Kidney (tissue), 14 donors: ENCODE data around the gene NAGA. TPM values are rescaled to one million over a fixed set of nuclear protein-coding genes. Genes with fewer than 3 reads are reported as not detected.
A peak's percentile ranks its signal among the peaks of the same experiment; 100 is the strongest.

Experiments used
- DNase-seq, 5 donors: peaks; one replicate each; pipeline ENCODE4 v3.0.0-alpha.2; 2013 to 2020
- FAIRE-seq: peaks from 2 replicates; lab custom pipeline; 2012; peaks lifted over from hg19 to GRCh38; lab: Jason Lieb, UNC
- H3K27ac ChIP-seq, 2 donors: one replicate each; pipeline ENCODE4 v1.7.0; 2013; ENCODE audit warnings: low read depth in 2 of 2, low read length in 2 of 2, inconsistent platforms in 1 of 2
- H3K27me3 ChIP-seq: one replicate; pipeline ENCODE4 v1.7.1; 2013; ENCODE audit warnings: low read length, inconsistent platforms; ENCODE audit not compliant: control insufficient read depth, insufficient read depth
- H3K36me3 ChIP-seq, 3 donors: one replicate each; pipeline versions ENCODE4 v1.7.0 to v1.7.1; 2013; ENCODE audit warnings: low read length in 3 of 3, control low read depth in 1 of 3, inconsistent platforms in 1 of 3; ENCODE audit not compliant: insufficient read depth in 3 of 3, control insufficient read depth in 2 of 3
- H3K4me1 ChIP-seq, 3 donors: one replicate each; pipeline versions ENCODE4 v1.7.0 to v1.7.1; 2013; ENCODE audit warnings: low read length in 3 of 3, inconsistent platforms in 1 of 3, low read depth in 1 of 3; ENCODE audit not compliant: control insufficient read depth in 2 of 3, insufficient read depth in 2 of 3
- H3K4me3 ChIP-seq, 3 donors: one replicate each; pipeline versions ENCODE4 v1.7.0 to v1.8.1; 2013; ENCODE audit warnings: low read length in 3 of 3, control low read depth in 1 of 3, inconsistent platforms in 1 of 3
- H3K9ac ChIP-seq, 3 donors: one replicate each; pipeline versions ENCODE4 v1.7.0 to v1.7.1; 2013; ENCODE audit warnings: low read length in 3 of 3, control low read depth in 1 of 3, inconsistent platforms in 1 of 3
- H3K9me3 ChIP-seq, 3 donors: one replicate each; pipeline versions ENCODE4 v1.7.0 to v1.7.1; 2013; ENCODE audit warnings: low read length in 3 of 3, control low read depth in 1 of 3, inconsistent platforms in 1 of 3; ENCODE audit not compliant: control insufficient read depth in 2 of 3, insufficient read depth in 1 of 3
- CTCF ChIP-seq: IDR thresholded peaks from 3 replicates; pipeline ENCODE4 v1.5.1; 2012; ENCODE audit warnings: mild to moderate bottlenecking, moderate library complexity, borderline replicate concordance; ENCODE audit not compliant: insufficient read depth; ENCODE audit errors: extremely low read depth
- intact Hi-C: fragments of 100-400 bp; cut with DNase I; formaldehyde crosslinking; loops from one replicate; pipeline ENCODE4 v1.11.1; 2022
- polyA plus RNA-seq: library from polyadenylated mRNA; stranded (reverse); fragments of 350-450 nt; fragmentation: Illumina TruSeq; extraction: RNeasy Lipid Tissue Mini Kit (QIAGEN cat#74804); gene quantifications from one replicate; pipeline ENCODE4 v1.2.3, GENCODE V29; 2014; ENCODE audit warnings: low read depth, low replicate concordance; ENCODE audit not compliant: insufficient read depth
- total RNA-seq: library from RNA; stranded (reverse); fragmentation: NEBNext Ultra II Directional; extraction: Animal tissue kit (Norgen Biotek cat#: 25700); gene quantifications from one replicate; pipeline ENCODE4 v1.2.1, GENCODE V29; 2021
- donor health status: control.
- donor health status: control.
- donor health status: control.
- donor health status: control.
- donor health status: control.
- donor health status: DM: yes; HTN: yes; CAD: no.
- donor health status: Normal renal cell carcinoma (clear cell type).

The NAGA gene
- total and polyA plus RNA-seq, 2 donors from 2014 or later, result 27.0 to 29.8 TPM

DNA sequence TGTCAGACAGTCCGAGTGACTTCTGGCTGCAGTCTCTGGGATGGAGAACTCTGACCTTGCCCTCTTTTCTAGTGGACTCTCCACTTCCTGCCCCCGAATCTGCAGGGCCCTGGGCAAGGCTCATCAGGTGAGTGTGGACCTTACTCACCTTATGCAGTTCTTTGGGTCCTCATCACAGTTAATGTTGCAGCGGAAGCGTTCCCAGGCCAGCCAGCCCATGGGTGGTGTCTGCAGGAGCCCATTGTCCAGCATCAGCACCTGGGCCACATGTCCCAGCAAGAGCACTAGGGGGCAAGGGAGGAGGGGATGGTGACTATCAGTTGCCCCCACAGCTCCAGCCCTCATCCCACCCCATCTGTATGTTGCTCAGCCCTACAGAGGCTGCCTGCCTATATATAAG lies 2.3 kb downstream of the NAGA start:
- peaks cover 0 to 3% (median 0%) of the 10 kb centered on the region in 3 donors for H3K36me3 ChIP-seq
- H3K9me3 ChIP-seq, result no peaks in the 10 kb centered on the region
- H3K4me1 ChIP-seq, result peaks cover 3 to 16% (median 9%) of the 10 kb centered on the region in 3 donors
- no peaks in the 10 kb centered on the region for H3K27me3 ChIP-seq
- no peak overlapping the region for H3K4me3 ChIP-seq
- H3K27ac ChIP-seq, result no peak overlapping the region
- H3K9ac ChIP-seq, result no peak overlapping the region
- no peak for FAIRE-seq
- TF ChIP-seq CTCF, result no peak
- peak in 1 of 5 donors; percentile 52 for DNase-seq
- intact Hi-C loops, result no loop called here

- Histone ChIP-seq H3K36me3 (peaks cover 0 to 3% (median 0%) of the 10 kb centered on the region in 3 donors), H3K27me3 (no peaks in the 10 kb centered on the region), H3K9me3 (no peaks in the 10 kb centered on the region), H3K4me3 (no peak overlapping the region), H3K9ac (no peak overlapping the region), H3K27ac (no peak overlapping the region), H3K4me1 (peaks cover 3 to 16% (median 9%) of the 10 kb centered on the region in 3 donors)
- FAIRE-seq, result no peak
- TF ChIP-seq CTCF, result no peak
- intact Hi-C loops, result no loop called here
- DNase-seq, result peak in 1 of 5 donors; percentile 51
These were observed 2.9 kb downstream of the NAGA start for GRCh38 chr22:42067671-42068251.

DNA sequence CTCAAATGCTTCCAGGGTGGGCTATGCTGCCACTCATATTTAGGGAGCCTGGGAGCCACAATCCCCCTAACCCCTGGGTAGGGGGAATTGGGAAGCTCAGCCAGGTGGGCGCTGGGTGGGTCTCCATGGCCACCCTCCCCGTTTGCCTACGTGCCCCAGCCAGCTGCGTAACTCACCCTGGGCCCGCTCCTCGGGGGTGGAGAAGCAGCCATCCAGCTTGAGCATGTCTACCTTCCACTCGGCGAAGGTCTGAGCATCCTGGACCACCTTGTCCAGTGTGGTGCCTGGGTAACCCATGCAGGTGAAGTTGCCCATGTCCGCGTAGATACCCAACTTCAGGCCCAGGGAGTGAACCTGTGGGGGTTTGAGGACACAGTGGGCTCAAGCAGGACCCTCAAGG lies 3.7 kb downstream of the NAGA start:
- H3K4me1 ChIP-seq, result peaks cover 3 to 16% (median 9%) of the 10 kb centered on the region in 3 donors
- no peaks in the 10 kb centered on the region for H3K27me3 ChIP-seq
- DNase-seq (peak in 1 of 5 donors; percentile 53), FAIRE-seq (no peak)
- no peak overlapping the region for H3K9ac ChIP-seq
- peaks cover 0 to 6% (median 0%) of the 10 kb centered on the region in 3 donors for H3K36me3 ChIP-seq
- H3K9me3 ChIP-seq, result no peaks in the 10 kb centered on the region
- TF ChIP-seq CTCF, result no peak
- intact Hi-C loops, result no loop called here
- no peak overlapping the region for H3K4me3 ChIP-seq
- H3K27ac ChIP-seq, result no peak overlapping the region
